Upper lobe of left lung (tissue), 4 donors: Measurements from ENCODE around the gene AFG3L2.

Experiments used
- EP300 ChIP-seq, 4 donors: sonication (generic); formaldehyde crosslinking; IDR thresholded peaks; one replicate each; pipeline ENCODE4 v1.5.1; 2017; ENCODE audit warnings: antibody characterized with exemption in 4 of 4, control low read depth in 2 of 4
- POLR2AphosphoS5 ChIP-seq, 2 donors: sonication (generic); formaldehyde crosslinking; IDR thresholded peaks; one replicate each; pipeline ENCODE4 v1.5.1; 2017; ENCODE audit warnings: antibody characterized with exemption in 2 of 2
- TF ChIP-seq, protein P1 (sequence below), 6 experiments: fragments of 450-650 bp in 4 of 6; fragments of 200-600 bp in 2 of 6; sonication (generic) in 2 of 6; IDR thresholded peaks; one replicate each; pipeline ENCODE4 v1.5.1; 2016 to 2019; ENCODE audit warnings: antibody characterized with exemption in 6 of 6

DNA sequence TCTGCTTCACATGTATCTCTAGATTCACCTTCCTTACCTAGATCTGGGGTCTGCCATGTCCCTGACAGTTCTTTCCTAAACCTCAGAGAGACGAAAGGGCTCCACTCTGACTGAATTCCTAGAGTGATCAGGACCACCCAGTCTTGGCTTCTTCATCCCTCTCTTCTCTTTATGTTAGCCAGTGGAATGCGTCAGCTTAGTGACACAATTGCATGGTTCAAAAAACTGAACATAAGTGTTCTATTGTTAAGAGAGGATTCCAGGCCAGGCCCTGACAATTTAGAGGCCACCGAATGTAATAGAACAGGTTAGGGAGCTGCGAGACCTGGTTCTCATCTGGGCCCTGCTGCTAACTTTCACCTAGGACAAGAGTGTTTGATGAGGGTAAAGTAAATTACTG lies 40.7 kb upstream of the AFG3L2 start:
- TF ChIP-seq, protein P1, sequence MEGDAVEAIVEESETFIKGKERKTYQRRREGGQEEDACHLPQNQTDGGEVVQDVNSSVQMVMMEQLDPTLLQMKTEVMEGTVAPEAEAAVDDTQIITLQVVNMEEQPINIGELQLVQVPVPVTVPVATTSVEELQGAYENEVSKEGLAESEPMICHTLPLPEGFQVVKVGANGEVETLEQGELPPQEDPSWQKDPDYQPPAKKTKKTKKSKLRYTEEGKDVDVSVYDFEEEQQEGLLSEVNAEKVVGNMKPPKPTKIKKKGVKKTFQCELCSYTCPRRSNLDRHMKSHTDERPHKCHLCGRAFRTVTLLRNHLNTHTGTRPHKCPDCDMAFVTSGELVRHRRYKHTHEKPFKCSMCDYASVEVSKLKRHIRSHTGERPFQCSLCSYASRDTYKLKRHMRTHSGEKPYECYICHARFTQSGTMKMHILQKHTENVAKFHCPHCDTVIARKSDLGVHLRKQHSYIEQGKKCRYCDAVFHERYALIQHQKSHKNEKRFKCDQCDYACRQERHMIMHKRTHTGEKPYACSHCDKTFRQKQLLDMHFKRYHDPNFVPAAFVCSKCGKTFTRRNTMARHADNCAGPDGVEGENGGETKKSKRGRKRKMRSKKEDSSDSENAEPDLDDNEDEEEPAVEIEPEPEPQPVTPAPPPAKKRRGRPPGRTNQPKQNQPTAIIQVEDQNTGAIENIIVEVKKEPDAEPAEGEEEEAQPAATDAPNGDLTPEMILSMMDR (IDR thresholded peaks at IDR 0.05) = no peak
- TF ChIP-seq POLR2AphosphoS5 (IDR thresholded peaks at IDR 0.05) (no peak), EP300 (IDR thresholded peaks at IDR 0.05) (no peak)
